Measurements from ENCODE around the gene SLC9A9.
A peak's percentile ranks its signal among the peaks of the same experiment; 100 is the strongest.

The SLC9A9 gene

GRCh38 chr3:143265501-143266070, 582.7 kb downstream of the SLC9A9 start:
- no peak for DNase-seq

- no peak for DNase-seq
Observed at GRCh38 chr3:143263852-143264513, 584.3 kb downstream of the SLC9A9 start.

- no peak for DNase-seq
Observed at GRCh38 chr3:143261848-143262247, 586.4 kb downstream of the SLC9A9 start.

- no peak for DNase-seq
Observed at GRCh38 chr3:143258692-143259091, 589.6 kb downstream of the SLC9A9 start.

- no peak for DNase-seq
Observed at GRCh38 chr3:143256416-143256815, 591.9 kb downstream of the SLC9A9 start.

GRCh38 chr3:143255739-143256138, 592.5 kb downstream of the SLC9A9 start:
- DNase-seq: peak; percentile 29

GRCh38 chr3:143252931-143253330, 595.3 kb downstream of the SLC9A9 start:
- DNase-seq: no peak

- no peak for DNase-seq
Observed at GRCh38 chr3:143249014-143249413, 599.3 kb downstream of the SLC9A9 start.

GRCh38 chr3:143247073-143247472, 601.2 kb downstream of the SLC9A9 start:
- DNase-seq: no peak

GRCh38 chr3:143245692-143246091, 602.6 kb downstream of the SLC9A9 start:
- DNase-seq: no peak

GRCh38 chr3:143244516-143245063, 603.7 kb downstream of the SLC9A9 start:
- no peak for DNase-seq

GRCh38 chr3:143243686-143244085, 604.6 kb downstream of the SLC9A9 start:
- no peak for DNase-seq

- no peak for DNase-seq
Observed at GRCh38 chr3:143242691-143243090, 605.6 kb downstream of the SLC9A9 start.

GRCh38 chr3:143242101-143242500, 606.2 kb downstream of the SLC9A9 start:
- DNase-seq: no peak

- DNase-seq: no peak
Observed at GRCh38 chr3:143241481-143241951, 606.8 kb downstream of the SLC9A9 start.

GRCh38 chr3:143240886-143241285, 607.4 kb downstream of the SLC9A9 start:
- DNase-seq: no peak

- DNase-seq: no peak
Observed at GRCh38 chr3:143239031-143239430, 609.2 kb downstream of the SLC9A9 start.

GRCh38 chr3:143237077-143237627, 611.1 kb downstream of the SLC9A9 start:
- no peak for DNase-seq

GRCh38 chr3:143236226-143236964, 611.9 kb downstream of the SLC9A9 start:
- DNase-seq: no peak

GRCh38 chr3:143235614-143236204, 612.6 kb downstream of the SLC9A9 start:
- DNase-seq: no peak

GRCh38 chr3:143234526-143234925, 613.7 kb downstream of the SLC9A9 start:
- no peak for DNase-seq

GRCh38 chr3:143232981-143233380, 615.3 kb downstream of the SLC9A9 start:
- DNase-seq: no peak

GRCh38 chr3:143228405-143228804, 619.9 kb downstream of the SLC9A9 start:
- no peak for DNase-seq

All from hematopoietic multipotent progenitor cell treated with erythropoietin and hydrocortisone succinate and interleukin-3 and kit ligand, for 6 days (in vitro differentiated cells).